Natural killer cell (primary cell): ENCODE measurements around the gene ZNF835. TPM values are rescaled to one million over a fixed set of nuclear protein-coding genes. Genes with fewer than 3 reads are reported as not detected.

ENCODE experiments used
- ATAC-seq, 3 donors: fragments of 150-1000 bp in 2 of 3; fragments of 200-7000 bp in 1 of 3; cut with Tn5 transposase; 1 replicate in 1 of 3; 2 replicates in 2 of 3; pipeline ENCODE4 v1.10.0; 2021; ENCODE audit warnings: mild to moderate bottlenecking in 2 of 3, moderate library complexity in 2 of 3
- DNase-seq, 2 donors: peaks; one replicate each; pipeline versions ENCODE4 v3.0.0 to v3.0.0-alpha.2; 2013 to 2021; ENCODE audit warnings: mixed read lengths in 1 of 2
- H3K27ac ChIP-seq: one replicate; pipeline ENCODE4 v1.5.1; 2013; ENCODE audit warnings: mild to moderate bottlenecking, low read length
- H3K27me3 ChIP-seq: one replicate; pipeline ENCODE4 v1.6.1; 2013; ENCODE audit warnings: low read length; ENCODE audit not compliant: control insufficient read depth, insufficient read depth
- H3K36me3 ChIP-seq: one replicate; pipeline ENCODE4 v1.6.1; 2013; ENCODE audit warnings: low read length; ENCODE audit not compliant: control insufficient read depth, insufficient read depth
- H3K4me1 ChIP-seq: one replicate; pipeline ENCODE4 v1.6.1; 2013; ENCODE audit warnings: low read length; ENCODE audit not compliant: control insufficient read depth, insufficient read depth
- H3K4me3 ChIP-seq: one replicate; pipeline ENCODE4 v1.5.1; 2013; ENCODE audit warnings: low read length
- H3K9me3 ChIP-seq: one replicate; pipeline ENCODE4 v1.6.1; 2013; ENCODE audit warnings: low read length; ENCODE audit not compliant: control insufficient read depth, insufficient read depth
- H3K27ac Mint-ChIP-seq, 2 donors: one replicate each; pipeline ENCODE4 v1.8.0; 2022; ENCODE audit warnings: mild to moderate bottlenecking in 2 of 2, mixed read lengths in 2 of 2, moderate library complexity in 1 of 2
- H3K27me3 Mint-ChIP-seq, 2 donors: one replicate each; pipeline ENCODE4 v1.8.0; 2022; ENCODE audit warnings: low read depth in 2 of 2, mixed read lengths in 2 of 2
- H3K36me3 Mint-ChIP-seq: one replicate; pipeline ENCODE4 v1.8.0; 2022; ENCODE audit warnings: mixed read lengths
- H3K4me1 Mint-ChIP-seq, 2 donors: one replicate each; pipeline ENCODE4 v1.8.0; 2022; ENCODE audit warnings: mixed read lengths in 2 of 2
- H3K4me3 Mint-ChIP-seq: one replicate; pipeline ENCODE4 v1.8.0; 2022; ENCODE audit warnings: mild to moderate bottlenecking, moderate library complexity, mixed read lengths
- H3K9me3 Mint-ChIP-seq, 2 donors: one replicate each; pipeline ENCODE4 v1.8.0; 2022; ENCODE audit warnings: mixed read lengths in 2 of 2
- CTCF ChIP-seq: fragments of 200-600 bp; IDR thresholded peaks from one replicate; pipeline ENCODE4 v1.8.0; 2022; ENCODE audit warnings: antibody characterized with exemption
- WGBS: methylation state at CpG from one replicate; pipeline ENCODE4 v1.1.7; 2013; ENCODE audit warnings: missing lambda C conversion rate; ENCODE audit not compliant: insufficient coverage; 5-methylcytosine and 5-hydroxymethylcytosine counted together
- intact Hi-C: fragments of 100-400 bp; cut with micrococcal nuclease; formaldehyde crosslinking; loops from one replicate; pipeline ENCODE4 v1.14.2; 2022
- total RNA-seq, 4 donors: library from RNA; stranded (reverse); fragments of 120-200 nt in 1 of 4; gene quantifications; one replicate each; pipeline versions ENCODE4 v1.2.3 to v1.2.4, GENCODE V29; 2013 to 2022

ZNF835 gene
- total RNA-seq, 3 donors from 2014 or later (not counting 1 experiment from before 2014, with no cell fraction given), result 0.18 to 2.1 (median 0.92) TPM

GRCh38 chr19:56667311-56667870, 4.2 kb downstream of the ZNF835 start:
- H3K9me3 Mint-ChIP-seq, result no peaks in the 10 kb centered on the region
- intact Hi-C loops, result no loop called here

DNA sequence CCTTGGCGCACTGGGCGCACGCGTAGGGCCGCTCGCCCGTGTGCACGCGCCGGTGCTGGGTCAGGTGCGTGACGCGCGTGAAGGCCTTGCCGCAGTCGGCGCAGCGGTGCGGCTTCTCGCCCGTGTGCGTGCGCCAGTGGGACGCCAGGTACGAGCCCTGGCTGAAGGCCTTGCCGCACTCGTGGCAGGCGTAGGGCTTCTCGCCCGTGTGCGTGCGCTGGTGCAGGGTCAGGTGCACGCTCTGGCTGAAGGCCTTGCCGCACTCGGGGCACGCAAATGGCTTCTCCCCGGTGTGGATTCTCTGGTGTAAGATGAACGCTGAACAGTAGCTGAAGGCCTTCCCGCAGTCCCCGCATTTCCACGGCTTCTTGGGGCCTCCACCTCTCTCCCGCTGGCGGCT, 7.0 kb downstream of the ZNF835 start:
- H3K4me1 Mint-ChIP-seq, result peaks cover 0 to 19% of the 10 kb centered on the region in 2 donors
- intact Hi-C loops, result no loop called here

More at GRCh38 chr19:56667311-56667870, 4.2 kb downstream of the ZNF835 start:
- peaks cover 27% of the 10 kb centered on the region for H3K4me1 ChIP-seq
- 62% methylated on average over 5 of the region's 6 CpGs for WGBS
- no peaks in the 10 kb centered on the region for H3K27me3 ChIP-seq
- no peak overlapping the region for H3K27ac Mint-ChIP-seq
- peaks cover 56% of the 10 kb centered on the region for H3K9me3 ChIP-seq
- H3K4me1 Mint-ChIP-seq, result peaks cover 5 to 35% of the 10 kb centered on the region in 2 donors
- no peaks in the 10 kb centered on the region for H3K36me3 ChIP-seq
- no peak overlapping the region for H3K27ac ChIP-seq
- DNase-seq, result no peak
- no peaks in the 10 kb centered on the region for H3K27me3 Mint-ChIP-seq
- no peak overlapping the region for H3K4me3 ChIP-seq
- no peak for TF ChIP-seq CTCF
- no peaks in the 10 kb centered on the region for H3K36me3 Mint-ChIP-seq
- no peak for ATAC-seq
- no peak overlapping the region for H3K4me3 Mint-ChIP-seq

GRCh38 chr19:56663931-56664500, 7.5 kb downstream of the ZNF835 start:
- Mint-ChIP-seq H3K27me3 (no peaks in the 10 kb centered on the region), H3K27ac (no peak overlapping the region), H3K4me1 (peaks cover 0 to 19% of the 10 kb centered on the region in 2 donors), H3K36me3 (no peaks in the 10 kb centered on the region), H3K4me3 (no peak overlapping the region), H3K9me3 (peaks cover 0 to 3% of the 10 kb centered on the region in 2 donors)
- TF ChIP-seq CTCF, result no peak
- ATAC-seq (no peak), DNase-seq (no peak)
- Histone ChIP-seq H3K4me1 (peaks cover 7% of the 10 kb centered on the region), H3K4me3 (no peak overlapping the region), H3K27me3 (no peaks in the 10 kb centered on the region), H3K9me3 (peaks cover 63% of the 10 kb centered on the region), H3K36me3 (no peaks in the 10 kb centered on the region), H3K27ac (no peak overlapping the region)
- intact Hi-C loops, result no loop called here
- WGBS, result 97% methylated on average over 60 of the region's 60 CpGs

More for the DNA sequence above, 7.0 kb downstream of the ZNF835 start:
- Mint-ChIP-seq H3K9me3 (no peaks in the 10 kb centered on the region), H3K27me3 (no peaks in the 10 kb centered on the region), H3K36me3 (no peaks in the 10 kb centered on the region), H3K4me3 (no peak overlapping the region), H3K27ac (no peak overlapping the region)
- no peak overlapping the region for H3K27ac ChIP-seq
- H3K27me3 ChIP-seq, result no peaks in the 10 kb centered on the region
- no peaks in the 10 kb centered on the region for H3K36me3 ChIP-seq
- ATAC-seq (no peak), DNase-seq (no peak)
- TF ChIP-seq CTCF, result no peak
- 97% methylated on average over 43 of the region's 43 CpGs for WGBS
- no peak overlapping the region for H3K4me3 ChIP-seq
- peaks cover 66% of the 10 kb centered on the region for H3K9me3 ChIP-seq
- peaks cover 7% of the 10 kb centered on the region for H3K4me1 ChIP-seq

DNA sequence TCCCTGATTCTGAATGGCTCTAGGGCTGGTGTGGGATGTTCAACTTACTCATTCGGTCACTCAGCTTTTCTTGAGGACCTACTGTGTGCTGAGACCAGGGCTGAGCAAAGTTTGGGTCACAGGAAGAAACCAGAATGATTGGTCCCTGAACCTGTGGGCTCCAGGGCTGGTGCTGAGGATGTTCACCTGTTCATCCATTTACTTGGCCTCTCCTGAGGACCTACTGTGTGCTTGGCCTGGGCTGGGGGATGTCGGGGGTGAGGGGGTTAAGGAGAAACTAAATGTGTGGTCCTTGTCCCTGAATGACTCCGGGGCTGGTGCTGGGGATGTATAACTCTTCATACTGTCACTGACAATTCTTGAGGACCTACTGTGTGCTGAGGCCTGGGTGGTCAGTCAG, 10.3 kb downstream of the ZNF835 start:
- Histone ChIP-seq H3K36me3 (no peaks in the 10 kb centered on the region), H3K9me3 (peaks cover 51% of the 10 kb centered on the region), H3K4me1 (no peaks in the 10 kb centered on the region), H3K27me3 (no peaks in the 10 kb centered on the region), H3K4me3 (no peak overlapping the region), H3K27ac (no peak overlapping the region)
- no peaks in the 10 kb centered on the region for H3K27me3 Mint-ChIP-seq
- H3K4me3 Mint-ChIP-seq, result no peak overlapping the region
- H3K27ac Mint-ChIP-seq, result no peak overlapping the region
- WGBS, result 97% methylated on average over 3 of the region's 3 CpGs
- no peak for TF ChIP-seq CTCF
- intact Hi-C loops, result no loop called here
- H3K4me1 Mint-ChIP-seq, result no peaks in the 10 kb centered on the region
- DNase-seq (no peak), ATAC-seq (no peak)
- peaks cover 2 to 6% of the 10 kb centered on the region in 2 donors for H3K9me3 Mint-ChIP-seq
- H3K36me3 Mint-ChIP-seq, result no peaks in the 10 kb centered on the region
